AG09309 (cell line): ENCODE results near the gene CYBA.

Source experiments
- DNase-seq: peaks from one replicate; pipeline ENCODE4 v3.0.0-alpha.2; 2010; ENCODE audit warnings: low read depth
- H3K4me3 ChIP-seq: 2 replicates; pipeline ENCODE4 v1.5.1; 2011; ENCODE audit warnings: mild to moderate bottlenecking, low read depth, low read length, moderate library complexity; ENCODE audit not compliant: control insufficient read depth
- CTCF ChIP-seq: IDR thresholded peaks from 2 replicates; pipeline ENCODE4 v1.5.1; 2011; ENCODE audit warnings: mild to moderate bottlenecking, low read depth, low read length, inconsistent platforms; ENCODE audit not compliant: insufficient read depth, control insufficient read depth; ENCODE audit errors: missing control alignments

Gene CYBA

GRCh38 chr16:88619859-88620815, 30.7 kb downstream of the CYBA start:
- H3K4me3 ChIP-seq: no peak overlapping the region
- TF ChIP-seq CTCF: no peak
- no peak for DNase-seq

GRCh38 chr16:88618956-88619667, 31.7 kb downstream of the CYBA start:
- H3K4me3 ChIP-seq: no peak overlapping the region
- no peak for DNase-seq
- no peak for TF ChIP-seq CTCF

- no peak overlapping the region for H3K4me3 ChIP-seq
- no peak for DNase-seq
- TF ChIP-seq CTCF: no peak
Measured at GRCh38 chr16:88618182-88618955, 32.5 kb downstream of the CYBA start.

GRCh38 chr16:88617268-88618031, 33.4 kb downstream of the CYBA start:
- no peak overlapping the region for H3K4me3 ChIP-seq
- no peak for DNase-seq
- TF ChIP-seq CTCF: no peak

- no peak overlapping the region for H3K4me3 ChIP-seq
- no peak for DNase-seq
- no peak for TF ChIP-seq CTCF
Measured at GRCh38 chr16:88616736-88617135, 34.1 kb downstream of the CYBA start.

GRCh38 chr16:88616320-88616719, 34.5 kb downstream of the CYBA start:
- H3K4me3 ChIP-seq: no peak overlapping the region
- no peak for DNase-seq
- TF ChIP-seq CTCF: no peak
